HepG2 (cell line): Measurements from ENCODE around the gene ATG16L2. TPM values are rescaled to one million over a fixed set of nuclear protein-coding genes. Genes with fewer than 3 reads are reported as not detected.

Experiments used
- BORCS8-MEF2B ChIP-seq: sonication (generic); formaldehyde crosslinking; IDR thresholded peaks from 2 replicates; pipeline ENCODE4 v1.8.0; 2022; ENCODE audit warnings: mild to moderate bottlenecking, missing genetic modification reagents
- CENPT ChIP-seq: sonication (generic); formaldehyde crosslinking; IDR thresholded peaks from 2 replicates; pipeline ENCODE4 v1.8.0; 2022; ENCODE audit warnings: low read depth, mild to moderate bottlenecking, moderate library complexity, missing genetic modification reagents
- CREB1 ChIP-seq, 2 experiments: fragments of 450-650 bp in 1 of 2; IDR thresholded peaks; 2 replicates each; pipeline ENCODE4 v1.6.1; 2016 to 2017; ENCODE audit warnings: control low read depth in 1 of 2, mild to moderate bottlenecking in 1 of 2, missing compliant biosample characterization in 1 of 2, missing genetic modification characterization in 1 of 2
- GZF1 ChIP-seq: sonication (generic); formaldehyde crosslinking; IDR thresholded peaks from 2 replicates; pipeline ENCODE4 v1.5.1; 2020; ENCODE audit warnings: mild to moderate bottlenecking, missing genetic modification reagents
- HMG20B ChIP-seq: conservative IDR thresholded peaks from 2 replicates; pipeline ENCODE4 v1.6.1; 2016; ENCODE audit warnings: missing genetic modification reagents, missing compliant biosample characterization
- IRF2 ChIP-seq: IDR thresholded peaks from 2 replicates; pipeline ENCODE4 v1.6.1; 2018; ENCODE audit warnings: missing genetic modification reagents, missing compliant biosample characterization
- MAFF ChIP-seq: IDR thresholded peaks from 2 replicates; pipeline ENCODE4 v1.6.1; 2011; ENCODE audit warnings: low read depth, low read length, improper control_type of control experiment
- MED8 ChIP-seq: sonication (generic); formaldehyde crosslinking; IDR thresholded peaks from 2 replicates; pipeline ENCODE4 v1.8.1; 2023; ENCODE audit warnings: mild to moderate bottlenecking, missing genetic modification reagents; ENCODE audit not compliant: insufficient replicate concordance
- NRL ChIP-seq: sonication (generic); formaldehyde crosslinking; IDR thresholded peaks from 2 replicates; pipeline ENCODE4 v1.5.0; 2020; ENCODE audit warnings: missing genetic modification reagents, mild to moderate bottlenecking, moderate library complexity, borderline replicate concordance
- SATB2 ChIP-seq: sonication (generic); formaldehyde crosslinking; IDR thresholded peaks from 2 replicates; pipeline ENCODE4 v1.5.0; 2020; ENCODE audit warnings: missing genetic modification reagents
- SMARCE1 ChIP-seq: fragments of 450-650 bp; IDR thresholded peaks from 2 replicates; pipeline ENCODE4 v1.6.1; 2017; ENCODE audit warnings: borderline replicate concordance
- ZBTB42 ChIP-seq: sonication (generic); formaldehyde crosslinking; IDR thresholded peaks from 2 replicates; pipeline ENCODE4 v1.5.0; 2020; ENCODE audit warnings: mild to moderate bottlenecking, missing genetic modification reagents
- ZNF121 ChIP-seq: sonication (generic); formaldehyde crosslinking; IDR thresholded peaks from 2 replicates; pipeline ENCODE4 v1.5.0; 2020; ENCODE audit warnings: mild to moderate bottlenecking, missing genetic modification reagents
- ZNF253 ChIP-seq: sonication (generic); formaldehyde crosslinking; IDR thresholded peaks from 2 replicates; pipeline ENCODE4 v1.8.0; 2022; ENCODE audit warnings: mild to moderate bottlenecking, missing genetic modification reagents, borderline replicate concordance
- ZNF530 ChIP-seq: sonication (generic); formaldehyde crosslinking; IDR thresholded peaks from 2 replicates; pipeline ENCODE4 v1.5.0; 2020; ENCODE audit warnings: low read depth, mild to moderate bottlenecking, missing genetic modification reagents
- ZNF547 ChIP-seq: sonication (generic); formaldehyde crosslinking; IDR thresholded peaks from 2 replicates; pipeline ENCODE4 v1.5.1; 2020; ENCODE audit warnings: mild to moderate bottlenecking, missing genetic modification reagents
- ZNF761 ChIP-seq: sonication (generic); formaldehyde crosslinking; conservative IDR thresholded peaks from 2 replicates; pipeline ENCODE4 v1.4.0; 2020; ENCODE audit warnings: mild to moderate bottlenecking, missing genetic modification reagents
- ZSCAN25 ChIP-seq: sonication (generic); formaldehyde crosslinking; IDR thresholded peaks from 2 replicates; pipeline ENCODE4 v1.8.0; 2022; ENCODE audit warnings: mild to moderate bottlenecking, missing genetic modification reagents
- polyA plus RNA-seq, 8 experiments: library from polyadenylated mRNA; depleted of rRNA in 3 of 8; stranded (reverse) in 7 of 8; unstranded in 1 of 8; fragments of >200 nt; fragmentation: Illumina TruSeq in 4 of 8; extraction: Trizol in 4 of 8; gene quantifications; 2 replicates each; pipeline versions ENCODE4 v1.2.1 to v1.2.3, GENCODE V29; 2011 to 2016; ENCODE audit warnings: low read depth in 4 of 8, missing spikeins in 1 of 8, mixed read lengths in 1 of 8; ENCODE audit not compliant: insufficient read depth in 1 of 8
- total RNA-seq, 5 experiments: library from RNA; depleted of rRNA; stranded (reverse); fragments of >200 nt; fragmentation: Illumina TruSeq; extraction: Trizol; gene quantifications; 2 replicates each; pipeline ENCODE4 v1.2.3, GENCODE V29; 2016; ENCODE audit warnings: low read depth in 1 of 5
- TF ChIP-seq, protein P1 (sequence below): sonication (generic); formaldehyde crosslinking; IDR thresholded peaks from 2 replicates; pipeline ENCODE4 v1.5.1; 2020; ENCODE audit warnings: mild to moderate bottlenecking, missing genetic modification reagents
- TF ChIP-seq, protein P2 (sequence below): sonication (generic); formaldehyde crosslinking; IDR thresholded peaks from 2 replicates; pipeline ENCODE4 v1.4.0; 2020; ENCODE audit warnings: missing genetic modification reagents, borderline replicate concordance
- TF ChIP-seq, protein P3 (sequence below): sonication (generic); formaldehyde crosslinking; IDR thresholded peaks from 2 replicates; pipeline ENCODE4 v1.5.0; 2020; ENCODE audit warnings: mild to moderate bottlenecking, missing genetic modification reagents, borderline replicate concordance
- TF ChIP-seq, protein P4 (sequence below): sonication (generic); formaldehyde crosslinking; IDR thresholded peaks from 2 replicates; pipeline ENCODE4 v1.8.0; 2022; ENCODE audit warnings: mild to moderate bottlenecking, missing genetic modification reagents, moderate library complexity

The ATG16L2 gene
- total and polyA plus RNA-seq, 2 of the 13 experiments (the other 11 are each of a cell fraction or from before 2014, with no cell fraction given), result 6.2 to 14.8 TPM

GRCh38 chr11:72793425-72794367 lies 20.5 kb upstream of the ATG16L2 start, which contains the start of gene STARD10 (continued):
- TF ChIP-seq, protein P1, sequence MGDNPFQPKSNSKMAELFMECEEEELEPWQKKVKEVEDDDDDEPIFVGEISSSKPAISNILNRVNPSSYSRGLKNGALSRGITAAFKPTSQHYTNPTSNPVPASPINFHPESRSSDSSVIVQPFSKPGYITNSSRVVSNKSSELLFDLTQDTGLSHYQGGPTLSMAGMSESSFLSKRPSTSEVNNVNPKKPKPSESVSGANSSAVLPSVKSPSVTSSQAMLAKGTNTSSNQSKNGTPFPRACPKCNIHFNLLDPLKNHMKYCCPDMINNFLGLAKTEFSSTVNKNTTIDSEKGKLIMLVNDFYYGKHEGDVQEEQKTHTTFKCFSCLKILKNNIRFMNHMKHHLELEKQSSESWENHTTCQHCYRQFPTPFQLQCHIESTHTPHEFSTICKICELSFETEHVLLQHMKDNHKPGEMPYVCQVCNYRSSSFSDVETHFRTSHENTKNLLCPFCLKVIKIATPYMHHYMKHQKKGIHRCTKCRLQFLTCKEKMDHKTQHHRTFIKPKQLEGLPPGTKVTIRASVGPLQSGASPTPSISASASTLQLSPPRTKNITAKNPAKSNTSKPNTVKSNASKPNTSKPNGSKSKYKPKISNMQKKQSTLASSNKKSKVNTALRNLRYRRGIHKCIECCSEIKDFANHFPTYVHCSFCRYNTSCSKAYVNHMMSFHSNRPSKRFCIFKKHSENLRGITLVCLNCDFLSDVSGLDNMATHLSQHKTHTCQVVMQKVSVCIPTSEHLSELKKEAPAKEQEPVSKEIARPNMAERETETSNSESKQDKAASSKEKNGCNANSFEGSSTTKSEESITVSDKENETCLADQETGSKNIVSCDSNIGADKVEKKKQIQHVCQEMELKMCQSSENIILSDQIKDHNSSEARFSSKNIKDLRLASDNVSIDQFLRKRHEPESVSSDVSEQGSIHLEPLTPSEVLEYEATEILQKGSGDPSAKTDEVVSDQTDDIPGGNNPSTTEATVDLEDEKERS (CRISPR knock-in tag), result no peak; the same call in 1 of the 2 replicates
- TF ChIP-seq GZF1 (CRISPR knock-in tag) (0 out of 2 replicates have a peak, but pooled peaks have one; percentile 27), HMG20B (CRISPR knock-in tag) (no peak), SMARCE1 (no peak), ZNF121 (CRISPR knock-in tag) (no peak), BORCS8-MEF2B (CRISPR knock-in tag) (no peak), MAFF (no peak), ZNF547 (CRISPR knock-in tag) (peak; percentile 90), NRL (CRISPR knock-in tag) (peak; percentile 54; the same call in 1 of the 2 replicates), SATB2 (no peak), CREB1 (IDR thresholded peaks at IDR 0.05) (peak; percentile 79), CREB1 (CRISPR knock-in tag; IDR thresholded peaks at IDR 0.05) (peak; percentile 78), ZNF761 (CRISPR knock-in tag) (peak; percentile 84; the same call in 1 of the 2 replicates), ZSCAN25 (CRISPR knock-in tag) (peak; percentile 61; the same call in 1 of the 2 replicates), MED8 (CRISPR knock-in tag) (no peak), CENPT (CRISPR knock-in tag) (no peak), ZNF253 (no peak), ZBTB42 (CRISPR knock-in tag) (no peak), IRF2 (CRISPR knock-in tag) (peak; percentile 43; the same call in 1 of the 2 replicates), ZNF530 (CRISPR knock-in tag) (no peak)
- TF ChIP-seq, protein P2, sequence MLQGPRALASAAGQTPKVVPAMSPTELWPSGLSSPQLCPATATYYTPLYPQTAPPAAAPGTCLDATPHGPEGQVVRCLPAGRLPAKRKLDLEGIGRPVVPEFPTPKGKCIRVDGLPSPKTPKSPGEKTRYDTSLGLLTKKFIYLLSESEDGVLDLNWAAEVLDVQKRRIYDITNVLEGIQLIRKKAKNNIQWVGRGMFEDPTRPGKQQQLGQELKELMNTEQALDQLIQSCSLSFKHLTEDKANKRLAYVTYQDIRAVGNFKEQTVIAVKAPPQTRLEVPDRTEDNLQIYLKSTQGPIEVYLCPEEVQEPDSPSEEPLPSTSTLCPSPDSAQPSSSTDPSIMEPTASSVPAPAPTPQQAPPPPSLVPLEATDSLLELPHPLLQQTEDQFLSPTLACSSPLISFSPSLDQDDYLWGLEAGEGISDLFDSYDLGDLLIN (CRISPR knock-in tag), result no peak
- TF ChIP-seq, protein P3, sequence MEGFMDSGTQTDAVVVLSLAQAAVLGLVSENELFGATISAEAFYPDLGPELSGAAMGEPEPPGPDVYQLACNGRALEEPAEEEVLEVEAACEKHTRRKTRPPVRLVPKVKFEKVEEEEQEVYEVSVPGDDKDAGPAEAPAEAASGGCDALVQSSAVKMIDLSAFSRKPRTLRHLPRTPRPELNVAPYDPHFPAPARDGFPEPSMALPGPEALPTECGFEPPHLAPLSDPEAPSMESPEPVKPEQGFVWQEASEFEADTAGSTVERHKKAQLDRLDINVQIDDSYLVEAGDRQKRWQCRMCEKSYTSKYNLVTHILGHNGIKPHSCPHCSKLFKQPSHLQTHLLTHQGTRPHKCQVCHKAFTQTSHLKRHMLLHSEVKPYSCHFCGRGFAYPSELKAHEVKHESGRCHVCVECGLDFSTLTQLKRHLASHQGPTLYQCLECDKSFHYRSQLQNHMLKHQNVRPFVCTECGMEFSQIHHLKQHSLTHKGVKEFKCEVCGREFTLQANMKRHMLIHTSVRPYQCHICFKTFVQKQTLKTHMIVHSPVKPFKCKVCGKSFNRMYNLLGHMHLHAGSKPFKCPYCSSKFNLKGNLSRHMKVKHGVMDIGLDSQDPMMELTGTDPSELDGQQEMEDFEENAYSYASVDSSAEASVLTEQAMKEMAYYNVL (CRISPR knock-in tag), result no peak
- TF ChIP-seq, protein P4, sequence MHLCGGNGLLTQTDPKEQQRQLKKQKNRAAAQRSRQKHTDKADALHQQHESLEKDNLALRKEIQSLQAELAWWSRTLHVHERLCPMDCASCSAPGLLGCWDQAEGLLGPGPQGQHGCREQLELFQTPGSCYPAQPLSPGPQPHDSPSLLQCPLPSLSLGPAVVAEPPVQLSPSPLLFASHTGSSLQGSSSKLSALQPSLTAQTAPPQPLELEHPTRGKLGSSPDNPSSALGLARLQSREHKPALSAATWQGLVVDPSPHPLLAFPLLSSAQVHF (CRISPR knock-in tag), result no peak
